A673 (cell line): Measurements from ENCODE around the gene TPPP. TPM values are rescaled to one million over a fixed set of nuclear protein-coding genes. Genes with fewer than 3 reads are reported as not detected.
"Not testable (repeated sequence)": the region's sequence is repeated elsewhere in the genome, so short reads cannot be mapped to it uniquely, and the experiment has no call there.

Experiments used
- Bru-seq: library from RNA; stranded (reverse); fragments of 400-500 nt; gene quantifications from one replicate; lab custom pipeline; 2021; lab: Mats Ljungman, UMichigan
- BruChase-seq, 2 experiments: library from RNA; stranded (reverse); fragments of 400-500 nt; gene quantifications; one replicate each; lab custom pipeline; 2021; lab: Mats Ljungman, UMichigan
- BruUV-seq: library from RNA; stranded (reverse); fragments of 400-500 nt; replicated peaks from 2 replicates; lab custom pipeline; 2021; lab: Mats Ljungman, UMichigan
- CTCF ChIA-PET: fragments of 300-600 bp; sonication (Branson Sonifier 250); formaldehyde crosslinking; loops from one replicate; lab custom pipeline; 2022; ENCODE audit warnings: antibody characterized with exemption; lab: Charles Lee
- POLR2A ChIA-PET: fragments of 300-600 bp; sonication (Branson Sonifier 250); formaldehyde crosslinking; loops from one replicate; lab custom pipeline; 2022; ENCODE audit warnings: antibody characterized with exemption; ENCODE audit not compliant: low non-redundant PET; lab: Charles Lee
- DNase-seq: peaks from one replicate; pipeline ENCODE4 v3.0.0-alpha.2; 2015; ENCODE audit warnings: low spot score
- H3K27ac ChIP-seq: fragments of 200-600 bp; sonication (generic); 2 replicates; pipeline ENCODE4 v1.5.1; 2016; ENCODE audit warnings: mixed run types, low read depth, mild to moderate bottlenecking, mixed read lengths, antibody characterized with exemption, low read length; ENCODE audit not compliant: poor library complexity, severe bottlenecking
- H3K27me3 ChIP-seq: fragments of 200-600 bp; sonication (generic); replicated peaks from 2 replicates; pipeline ENCODE4 v1.6.1; 2017; ENCODE audit warnings: mixed run types, low read depth, mild to moderate bottlenecking, mixed read lengths, antibody characterized with exemption, low read length; ENCODE audit not compliant: insufficient read depth, poor library complexity
- H3K36me3 ChIP-seq: fragments of 200-600 bp; sonication (generic); 2 replicates; pipeline ENCODE4 v1.6.1; 2016; ENCODE audit warnings: mixed run types, mild to moderate bottlenecking, mixed read lengths, antibody characterized with exemption, low read length; ENCODE audit not compliant: insufficient read depth, poor library complexity, severe bottlenecking
- H3K4me1 ChIP-seq: fragments of 200-600 bp; sonication (generic); 2 replicates; pipeline ENCODE4 v1.6.1; 2017; ENCODE audit warnings: mixed run types, mild to moderate bottlenecking, mixed read lengths, antibody characterized with exemption, low read length; ENCODE audit not compliant: insufficient read depth, poor library complexity, severe bottlenecking
- H3K4me3 ChIP-seq: fragments of 200-600 bp; sonication (generic); 2 replicates; pipeline ENCODE4 v1.5.1; 2016; ENCODE audit warnings: low read depth, mixed run types, mild to moderate bottlenecking, mixed read lengths, low read length; ENCODE audit not compliant: poor library complexity, severe bottlenecking
- H3K9me3 ChIP-seq: fragments of 200-600 bp; sonication (generic); 2 replicates; pipeline ENCODE4 v1.6.1; 2016; ENCODE audit warnings: mixed run types, low read depth, mild to moderate bottlenecking, mixed read lengths, antibody characterized with exemption, low read length; ENCODE audit not compliant: poor library complexity, severe bottlenecking
- intact Hi-C: fragments of 100-400 bp; cut with micrococcal nuclease; formaldehyde crosslinking; loops from one replicate; pipeline ENCODE4 v1.10.0; 2022; ENCODE audit not compliant: unreplicated experiment
- long read RNA-seq: library from polyadenylated mRNA; stranded (forward); transcript quantifications from one replicate; pipeline ENCODE4 v2.0.0, GENCODE V29; 2022
- total RNA-seq: library from RNA; stranded (reverse); gene quantifications from 2 replicates; pipeline ENCODE4 v1.2.3, GENCODE V29; 2021

TPPP gene
- total RNA-seq (0.09 and 0.19 TPM in 2 replicates), Bru-seq, nascent RNA (percentile 5 among the genes with signal in this experiment), BruChase-seq, experiment 1, labeled RNA remaining after a 2-hour chase (percentile 11 among the genes with signal in this experiment), BruChase-seq, experiment 2, labeled RNA remaining after a 6-hour chase (percentile 11 among the genes with signal in this experiment)
- long read RNA-seq, partial matches to known transcripts, result 0 of 46 reads
- long read RNA-seq, other reads (novel, unspliced or antisense), result 46 of 46 reads

GRCh38 chr5:693271-694041 lies at the start of gene TPPP:
TPPP (minus strand) TSS chr5:693352; CDS start chr5:678060, 15,292 bp downstream.
- H3K9me3 ChIP-seq, H3K36me3 ChIP-seq, H3K4me1 ChIP-seq, CTCF ChIA-PET, intact Hi-C loops, H3K27ac ChIP-seq, BruUV-seq: not testable (repeated sequence)
- Histone ChIP-seq H3K4me3 (peak within 1 kb of the TSS; percentile 44), H3K27me3 (peaks cover 22% of the 10 kb centered on the region)
- DNase-seq, result peak; percentile 68
- POLR2A ChIA-PET, result interaction anchor here (0.7 kb wide), 1 partner anchor 66 kb away, joined by 3 read pairs; no protein-coding TSS in a partner anchor

- BruUV-seq, CTCF ChIA-PET, H3K9me3 ChIP-seq, H3K4me1 ChIP-seq, H3K27ac ChIP-seq, H3K36me3 ChIP-seq, DNase-seq, H3K27me3 ChIP-seq, intact Hi-C loops, H3K4me3 ChIP-seq, POLR2A ChIA-PET: not testable (repeated sequence)
These were observed 49.1 kb upstream of the TPPP start for GRCh38 chr5:742276-742675.

- intact Hi-C loops, POLR2A ChIA-PET, BruUV-seq, H3K36me3 ChIP-seq, H3K9me3 ChIP-seq, CTCF ChIA-PET, DNase-seq, H3K4me3 ChIP-seq, H3K27ac ChIP-seq, H3K4me1 ChIP-seq: not testable (repeated sequence)
- H3K27me3 ChIP-seq, result peaks cover 10% of the 10 kb centered on the region
These were observed 41.0 kb upstream of the TPPP start for GRCh38 chr5:734145-734544.

- H3K27me3 ChIP-seq, result peaks cover 13% of the 10 kb centered on the region
- BruUV-seq, POLR2A ChIA-PET, H3K27ac ChIP-seq, DNase-seq, H3K4me1 ChIP-seq, CTCF ChIA-PET, H3K36me3 ChIP-seq, H3K9me3 ChIP-seq, H3K4me3 ChIP-seq, intact Hi-C loops: not testable (repeated sequence)
These were observed 39.8 kb upstream of the TPPP start for GRCh38 chr5:732754-733454.

- CTCF ChIA-PET, POLR2A ChIA-PET, H3K27ac ChIP-seq, BruUV-seq, H3K4me1 ChIP-seq, H3K4me3 ChIP-seq, H3K9me3 ChIP-seq, intact Hi-C loops, DNase-seq, H3K36me3 ChIP-seq: not testable (repeated sequence)
- peaks cover 12% of the 10 kb centered on the region for H3K27me3 ChIP-seq
These were observed 36.1 kb upstream of the TPPP start for GRCh38 chr5:729225-729624.

- H3K4me3 ChIP-seq, H3K4me1 ChIP-seq, H3K9me3 ChIP-seq, CTCF ChIA-PET, DNase-seq, H3K36me3 ChIP-seq, intact Hi-C loops, BruUV-seq, POLR2A ChIA-PET, H3K27ac ChIP-seq: not testable (repeated sequence)
- H3K27me3 ChIP-seq, result peaks cover 18% of the 10 kb centered on the region
These were observed 33.9 kb upstream of the TPPP start for GRCh38 chr5:727087-727486.

GRCh38 chr5:723865-724264 lies 30.7 kb upstream of the TPPP start:
- DNase-seq, H3K4me3 ChIP-seq, H3K36me3 ChIP-seq, POLR2A ChIA-PET, BruUV-seq, H3K4me1 ChIP-seq, intact Hi-C loops, H3K27ac ChIP-seq, CTCF ChIA-PET: not testable (repeated sequence)
- Histone ChIP-seq H3K9me3 (peaks cover 14% of the 10 kb centered on the region), H3K27me3 (peaks cover 37% of the 10 kb centered on the region)
